BE2C (cell line): ENCODE data around the gene TMEM236.
"Not testable (repeated sequence)": the region's sequence is repeated elsewhere in the genome, so short reads cannot be mapped to it uniquely, and the experiment has no call there.

Source experiments
- DNase-seq: peaks from one replicate; pipeline ENCODE4 v3.0.0-alpha.2; 2020
- H3K27me3 ChIP-seq: fragments of 250-450 bp; sonication (Bioruptor Pico); 2 replicates; pipeline ENCODE4 v1.5.1; 2020; ENCODE audit warnings: mild to moderate bottlenecking
- H3K36me3 ChIP-seq: fragments of 250-450 bp; sonication (Bioruptor Pico); 2 replicates; pipeline ENCODE4 v1.5.1; 2020; ENCODE audit warnings: mild to moderate bottlenecking
- H3K4me1 ChIP-seq: fragments of 250-450 bp; sonication (Bioruptor Pico); 2 replicates; pipeline ENCODE4 v1.5.1; 2020
- H3K4me3 ChIP-seq: 2 replicates; pipeline ENCODE4 v1.5.1; 2011; ENCODE audit warnings: low read depth, low read length
- H3K9me3 ChIP-seq: fragments of 250-450 bp; sonication (Bioruptor Pico); 2 replicates; pipeline ENCODE4 v1.5.1; 2020
- CTCF ChIP-seq: IDR thresholded peaks from 2 replicates; pipeline ENCODE4 v1.5.1; 2012; ENCODE audit warnings: mild to moderate bottlenecking, low read depth, low read length

TMEM236 gene

GRCh38 chr10:17712717-17713471, 39.1 kb upstream of the TMEM236 start:
- no peak for TF ChIP-seq CTCF
- peaks cover 17% of the 10 kb centered on the region for H3K36me3 ChIP-seq
- no peaks in the 10 kb centered on the region for H3K27me3 ChIP-seq
- H3K9me3 ChIP-seq, result no peaks in the 10 kb centered on the region
- peak; percentile 68 for DNase-seq
- H3K4me1 ChIP-seq, result no peaks in the 10 kb centered on the region; the same call in 1 of the 2 replicates
- H3K4me3 ChIP-seq, result peak overlapping the region; percentile 63

- H3K4me1 ChIP-seq, result no peaks in the 10 kb centered on the region; the same call in 1 of the 2 replicates
- DNase-seq, result no peak
- H3K27me3 ChIP-seq, result no peaks in the 10 kb centered on the region
- H3K4me3 ChIP-seq, result no peak overlapping the region
- no peak for TF ChIP-seq CTCF
- H3K36me3 ChIP-seq, result peaks cover 17% of the 10 kb centered on the region
- no peaks in the 10 kb centered on the region for H3K9me3 ChIP-seq
Observed at GRCh38 chr10:17713758-17714157, 38.2 kb upstream of the TMEM236 start.

- no peak for TF ChIP-seq CTCF
- DNase-seq, result no peak
- H3K36me3 ChIP-seq, result peaks cover 17% of the 10 kb centered on the region
- no peaks in the 10 kb centered on the region for H3K9me3 ChIP-seq
- no peaks in the 10 kb centered on the region for H3K27me3 ChIP-seq
- H3K4me1 ChIP-seq, result no peaks in the 10 kb centered on the region; the same call in 1 of the 2 replicates
- no peak overlapping the region for H3K4me3 ChIP-seq
Observed at GRCh38 chr10:17716161-17716560, 35.8 kb upstream of the TMEM236 start.

GRCh38 chr10:17722317-17723014, 29.5 kb upstream of the TMEM236 start:
- not testable (repeated sequence) for H3K4me3 ChIP-seq, DNase-seq, H3K4me1 ChIP-seq, H3K27me3 ChIP-seq, H3K9me3 ChIP-seq
- H3K36me3 ChIP-seq, result peaks cover 12% of the 10 kb centered on the region; the same call in 1 of the 2 replicates

- Histone ChIP-seq H3K36me3 (peaks cover 12% of the 10 kb centered on the region; the same call in 1 of the 2 replicates), H3K27me3 (no peaks in the 10 kb centered on the region), H3K4me3 (no peak overlapping the region), H3K4me1 (no peaks in the 10 kb centered on the region; the same call in 1 of the 2 replicates), H3K9me3 (no peaks in the 10 kb centered on the region)
- no peak for DNase-seq
- no peak for TF ChIP-seq CTCF
Observed at GRCh38 chr10:17725703-17726102, 26.3 kb upstream of the TMEM236 start.

- no peak for DNase-seq
- Histone ChIP-seq H3K4me3 (no peak overlapping the region), H3K4me1 (no peaks in the 10 kb centered on the region; the same call in 1 of the 2 replicates), H3K36me3 (no peaks in the 10 kb centered on the region), H3K27me3 (no peaks in the 10 kb centered on the region), H3K9me3 (no peaks in the 10 kb centered on the region)
- no peak for TF ChIP-seq CTCF
Observed at GRCh38 chr10:17729630-17730029, 22.4 kb upstream of the TMEM236 start.
